NB4 (cell line): Measurements from ENCODE around the gene ARPP21.

ENCODE experiments used
- DNase-seq: peaks from one replicate; pipeline ENCODE4 v3.0.0; 2010; ENCODE audit warnings: low read depth
- H3K4me3 ChIP-seq: one replicate; pipeline ENCODE4 v1.5.1; 2011; ENCODE audit warnings: mild to moderate bottlenecking, low read depth, low read length, moderate library complexity
- MYC ChIP-seq: IDR thresholded peaks from 2 replicates; pipeline ENCODE4 v1.6.1; 2011; ENCODE audit warnings: low read depth, low read length
- POLR2A ChIP-seq: IDR thresholded peaks from 2 replicates; pipeline ENCODE4 v1.6.1; 2011; ENCODE audit warnings: mild to moderate bottlenecking; ENCODE audit not compliant: insufficient read length; ENCODE audit errors: extremely low read depth
- TF ChIP-seq, protein P1 (sequence below): IDR thresholded peaks from one replicate; pipeline ENCODE4 v1.5.1; 2012; ENCODE audit warnings: low read depth, low read length
- TF ChIP-seq, protein P2 (sequence below): IDR thresholded peaks from 2 replicates; pipeline ENCODE4 v1.6.1; 2011; ENCODE audit warnings: low read depth, low read length

ARPP21 gene

DNA sequence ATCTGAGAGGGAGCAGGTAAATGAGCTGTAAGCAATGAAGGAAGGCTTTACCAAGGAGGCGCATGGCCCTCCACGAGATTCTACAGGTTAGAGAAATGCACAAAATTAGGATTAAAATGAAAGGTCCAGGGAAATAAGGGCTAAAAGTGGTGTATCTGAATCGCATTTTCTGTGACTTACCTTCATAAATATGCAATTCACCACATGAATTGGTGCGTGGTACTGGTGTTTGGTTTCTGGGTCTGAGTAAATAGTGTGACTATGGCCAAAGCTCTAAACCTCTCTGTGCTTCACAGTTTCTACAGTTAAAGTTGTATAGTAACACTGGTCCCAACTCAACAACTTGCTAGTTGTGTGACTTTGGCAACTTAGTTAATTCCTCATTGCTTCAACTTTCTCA is 8.1 kb downstream of the ARPP21 start:
- DNase-seq: no peak
- no peak overlapping the region for H3K4me3 ChIP-seq
- TF ChIP-seq, protein P1, sequence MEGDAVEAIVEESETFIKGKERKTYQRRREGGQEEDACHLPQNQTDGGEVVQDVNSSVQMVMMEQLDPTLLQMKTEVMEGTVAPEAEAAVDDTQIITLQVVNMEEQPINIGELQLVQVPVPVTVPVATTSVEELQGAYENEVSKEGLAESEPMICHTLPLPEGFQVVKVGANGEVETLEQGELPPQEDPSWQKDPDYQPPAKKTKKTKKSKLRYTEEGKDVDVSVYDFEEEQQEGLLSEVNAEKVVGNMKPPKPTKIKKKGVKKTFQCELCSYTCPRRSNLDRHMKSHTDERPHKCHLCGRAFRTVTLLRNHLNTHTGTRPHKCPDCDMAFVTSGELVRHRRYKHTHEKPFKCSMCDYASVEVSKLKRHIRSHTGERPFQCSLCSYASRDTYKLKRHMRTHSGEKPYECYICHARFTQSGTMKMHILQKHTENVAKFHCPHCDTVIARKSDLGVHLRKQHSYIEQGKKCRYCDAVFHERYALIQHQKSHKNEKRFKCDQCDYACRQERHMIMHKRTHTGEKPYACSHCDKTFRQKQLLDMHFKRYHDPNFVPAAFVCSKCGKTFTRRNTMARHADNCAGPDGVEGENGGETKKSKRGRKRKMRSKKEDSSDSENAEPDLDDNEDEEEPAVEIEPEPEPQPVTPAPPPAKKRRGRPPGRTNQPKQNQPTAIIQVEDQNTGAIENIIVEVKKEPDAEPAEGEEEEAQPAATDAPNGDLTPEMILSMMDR: no peak
- no peak for TF ChIP-seq MYC

DNA sequence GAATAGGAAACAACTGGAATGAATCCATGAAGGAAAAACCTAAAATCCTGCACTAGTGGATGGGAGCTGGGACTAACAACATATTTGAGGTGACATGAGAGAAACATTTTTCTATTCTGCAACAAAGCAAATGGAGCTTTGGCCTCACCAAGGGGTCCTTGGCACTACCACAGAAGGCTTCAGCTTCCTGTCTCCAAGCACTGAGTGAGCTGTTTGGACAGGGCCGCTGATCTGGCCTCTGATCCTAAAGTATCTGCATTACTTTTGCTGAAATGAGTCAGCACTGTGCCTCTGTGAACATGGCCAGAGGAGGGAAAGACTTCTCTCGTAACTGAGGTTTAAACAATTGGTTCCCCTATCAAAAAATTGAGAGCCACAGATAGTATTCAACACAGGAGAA is 9.0 kb downstream of the ARPP21 start:
- DNase-seq: no peak
- TF ChIP-seq, protein P2, sequence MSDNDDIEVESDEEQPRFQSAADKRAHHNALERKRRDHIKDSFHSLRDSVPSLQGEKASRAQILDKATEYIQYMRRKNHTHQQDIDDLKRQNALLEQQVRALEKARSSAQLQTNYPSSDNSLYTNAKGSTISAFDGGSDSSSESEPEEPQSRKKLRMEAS: no peak
- TF ChIP-seq, protein P1: no peak
- TF ChIP-seq POLR2A (no peak), MYC (no peak)
- no peak overlapping the region for H3K4me3 ChIP-seq

DNA sequence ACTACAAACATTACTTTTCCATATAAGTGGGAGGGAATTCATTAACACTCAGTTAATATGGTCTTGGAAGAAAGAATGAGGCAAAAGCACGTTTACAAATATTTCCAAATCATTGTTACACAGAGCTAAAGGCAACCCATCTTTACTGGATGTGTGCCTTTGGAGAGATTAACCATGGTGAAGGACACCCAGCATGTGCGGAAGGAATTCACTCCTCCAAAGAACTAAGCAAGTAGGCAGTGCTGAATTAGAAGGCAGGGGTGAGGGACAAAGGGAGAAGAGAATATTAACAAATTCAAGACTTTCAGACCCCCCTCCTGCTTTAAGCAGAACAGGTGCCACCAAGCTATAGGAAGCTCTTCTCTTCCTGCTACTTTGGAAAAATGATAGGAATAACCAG is 10.1 kb downstream of the ARPP21 start:
- no peak for DNase-seq
- TF ChIP-seq, protein P1: no peak
- no peak for TF ChIP-seq MYC
- TF ChIP-seq, protein P2: no peak
- TF ChIP-seq POLR2A: no peak
- H3K4me3 ChIP-seq: no peak overlapping the region

DNA sequence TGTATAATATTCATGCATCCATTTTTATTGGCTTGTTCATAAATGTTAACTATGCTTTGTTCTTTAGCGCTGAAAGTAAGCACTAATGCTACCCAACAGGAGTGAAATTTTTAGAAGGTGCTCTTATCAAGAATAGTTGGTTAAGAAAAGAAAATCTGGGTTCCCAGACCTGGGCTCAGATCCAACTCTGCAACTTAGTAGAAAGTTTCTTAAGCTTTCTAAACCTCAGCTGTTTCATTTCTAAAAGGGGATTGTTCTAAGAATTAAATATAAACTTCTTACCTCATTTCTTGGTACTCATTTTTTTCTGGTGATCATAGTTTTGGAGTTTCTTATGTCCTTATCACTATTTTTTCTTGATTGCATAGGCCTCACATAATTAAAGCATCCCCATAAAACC is 12.1 kb downstream of the ARPP21 start:
- no peak for DNase-seq
- TF ChIP-seq POLR2A: no peak
- TF ChIP-seq, protein P1: no peak
- TF ChIP-seq, protein P2: no peak
- TF ChIP-seq MYC: no peak
- H3K4me3 ChIP-seq: no peak overlapping the region

DNA sequence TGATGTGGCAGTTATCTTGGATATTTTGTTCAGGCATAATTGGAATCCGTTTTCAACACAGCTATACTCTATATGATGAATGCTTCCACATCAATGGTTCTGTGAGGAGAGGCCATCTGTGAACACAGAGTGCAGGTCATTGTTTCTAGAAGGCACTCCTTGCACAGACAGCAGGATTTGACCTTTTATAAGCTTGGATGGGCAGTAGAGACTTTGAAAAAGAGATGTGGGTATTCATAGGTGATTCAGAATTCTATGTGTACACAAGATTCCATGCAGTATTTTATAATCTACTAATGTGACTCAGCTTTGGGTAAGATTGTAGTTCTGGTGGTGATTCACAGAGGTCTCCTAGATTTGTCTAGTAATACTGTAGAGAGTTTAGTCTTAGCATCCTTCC is 12.5 kb downstream of the ARPP21 start:
- DNase-seq: no peak
- TF ChIP-seq MYC: no peak
- TF ChIP-seq, protein P1: no peak
- TF ChIP-seq, protein P2: no peak
- TF ChIP-seq POLR2A: no peak
- H3K4me3 ChIP-seq: no peak overlapping the region

DNA sequence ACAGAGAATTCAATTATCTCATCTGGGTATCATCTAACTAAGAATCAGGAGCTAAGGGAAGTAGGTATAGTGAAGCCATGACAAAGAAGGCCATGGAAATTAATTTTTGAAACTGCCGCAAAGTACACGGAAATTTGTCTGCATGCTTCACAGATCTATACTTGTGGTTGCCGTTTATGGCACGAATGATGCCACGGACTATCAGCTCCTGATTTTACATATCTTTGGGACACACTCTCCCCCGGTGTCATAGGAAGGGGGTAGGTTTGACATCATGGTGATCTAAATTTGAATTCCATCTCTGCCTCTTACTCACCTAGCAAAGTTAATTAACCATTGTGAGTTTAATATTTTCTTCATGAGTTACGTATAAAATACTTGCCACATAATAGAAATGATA is 14.0 kb downstream of the ARPP21 start:
- TF ChIP-seq MYC: no peak
- TF ChIP-seq, protein P1: no peak
- DNase-seq: no peak
- no peak overlapping the region for H3K4me3 ChIP-seq
